Osteoblast (primary cell): ENCODE results near the gene MICALL2. TPM values are rescaled to one million over a fixed set of nuclear protein-coding genes. Genes with fewer than 3 reads are reported as not detected.
A peak's percentile ranks its signal among the peaks of the same experiment; 100 is the strongest.

Experiments used
- DNase-seq: peaks from one replicate; pipeline ENCODE4 v3.0.0; 2011; ENCODE audit warnings: low spot score, mixed read lengths; ENCODE audit not compliant: insufficient read length; ENCODE audit errors: missing footprints
- H2AFZ ChIP-seq: 2 replicates; pipeline ENCODE4 v1.6.0; 2011; ENCODE audit warnings: mild to moderate bottlenecking, low read length
- H3K27ac ChIP-seq: 2 replicates; pipeline ENCODE4 v1.5.1; 2011; ENCODE audit warnings: mild to moderate bottlenecking, low read depth, low read length, moderate library complexity
- H3K27me3 ChIP-seq: 2 replicates; pipeline ENCODE4 v1.6.0; 2012; ENCODE audit warnings: mild to moderate bottlenecking, control low read depth, inconsistent platforms, low read length, moderate library complexity; ENCODE audit not compliant: insufficient read depth
- H3K36me3 ChIP-seq: 2 replicates; pipeline ENCODE4 v1.5.1; 2011; ENCODE audit warnings: mild to moderate bottlenecking, low read length, control low read depth, moderate library complexity; ENCODE audit not compliant: insufficient read depth
- H3K4me1 ChIP-seq: 2 replicates; pipeline ENCODE4 v1.5.1; 2011; ENCODE audit warnings: mild to moderate bottlenecking, low read length, control low read depth, moderate library complexity; ENCODE audit not compliant: insufficient read depth
- H3K4me2 ChIP-seq: 2 replicates; pipeline ENCODE4 v1.6.0; 2011; ENCODE audit warnings: mild to moderate bottlenecking, low read length; ENCODE audit not compliant: insufficient read depth
- H3K4me3 ChIP-seq: fragments of 200-600 bp; sonication (generic); 3 replicates; pipeline ENCODE4 v1.5.1; 2012; ENCODE audit warnings: mild to moderate bottlenecking, low read length, inconsistent platforms; ENCODE audit not compliant: insufficient read depth
- H3K79me2 ChIP-seq: 2 replicates; pipeline ENCODE4 v1.6.0; 2012; ENCODE audit warnings: mild to moderate bottlenecking, low read length, control low read depth, inconsistent platforms; ENCODE audit not compliant: insufficient read depth
- H3K9me3 ChIP-seq: 2 replicates; pipeline ENCODE4 v1.5.1; 2011; ENCODE audit warnings: low read depth, low read length, control low read depth
- H4K20me1 ChIP-seq: 2 replicates; pipeline ENCODE4 v1.6.0; 2012; ENCODE audit warnings: mild to moderate bottlenecking, low read length, control low read depth; ENCODE audit not compliant: insufficient read depth
- total RNA-seq: library from RNA; depleted of rRNA; stranded (reverse); fragments of >200 nt; gene quantifications from 2 replicates; pipeline ENCODE4 v1.2.3, GENCODE V29; 2012
- TF ChIP-seq, protein P1 (sequence below): IDR thresholded peaks from 2 replicates; pipeline ENCODE4 v1.5.1; 2011; ENCODE audit warnings: mild to moderate bottlenecking, low read depth, low read length, moderate library complexity; ENCODE audit errors: extremely low read depth

Gene MICALL2
- total RNA-seq, 1 donor, result 30.4 TPM

DNA sequence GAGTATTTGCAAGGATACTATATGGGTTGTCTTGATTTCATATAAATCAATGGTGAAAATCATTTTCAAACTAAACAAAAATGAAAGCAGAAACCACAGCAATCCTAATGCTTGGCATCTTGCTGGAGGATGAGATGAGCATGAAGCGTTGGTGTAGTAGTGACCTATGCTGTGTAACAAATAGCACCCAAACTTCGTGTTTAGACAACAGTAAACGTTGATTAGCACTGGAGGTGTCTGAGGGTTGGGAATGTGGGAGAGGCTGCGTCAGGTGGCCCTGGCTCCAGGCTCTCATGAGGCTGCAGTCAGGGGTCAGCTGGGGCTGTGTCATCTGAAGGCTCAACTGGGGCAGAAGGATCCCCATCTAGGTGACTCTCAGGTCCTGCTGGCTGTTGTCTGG is 67.8 kb downstream of the MICALL2 start:
- Histone ChIP-seq H3K36me3 (no peaks in the 10 kb centered on the region), H3K27ac (no peak overlapping the region), H2AFZ (no peak overlapping the region), H3K4me2 (no peak overlapping the region), H3K27me3 (peaks cover 49% of the 10 kb centered on the region), H3K79me2 (no peaks in the 10 kb centered on the region), H3K9me3 (peaks cover 10% of the 10 kb centered on the region), H3K4me1 (no peaks in the 10 kb centered on the region), H3K4me3 (no peak overlapping the region), H4K20me1 (no peaks in the 10 kb centered on the region)
- DNase-seq, result peak; percentile 77
- TF ChIP-seq, protein P1, sequence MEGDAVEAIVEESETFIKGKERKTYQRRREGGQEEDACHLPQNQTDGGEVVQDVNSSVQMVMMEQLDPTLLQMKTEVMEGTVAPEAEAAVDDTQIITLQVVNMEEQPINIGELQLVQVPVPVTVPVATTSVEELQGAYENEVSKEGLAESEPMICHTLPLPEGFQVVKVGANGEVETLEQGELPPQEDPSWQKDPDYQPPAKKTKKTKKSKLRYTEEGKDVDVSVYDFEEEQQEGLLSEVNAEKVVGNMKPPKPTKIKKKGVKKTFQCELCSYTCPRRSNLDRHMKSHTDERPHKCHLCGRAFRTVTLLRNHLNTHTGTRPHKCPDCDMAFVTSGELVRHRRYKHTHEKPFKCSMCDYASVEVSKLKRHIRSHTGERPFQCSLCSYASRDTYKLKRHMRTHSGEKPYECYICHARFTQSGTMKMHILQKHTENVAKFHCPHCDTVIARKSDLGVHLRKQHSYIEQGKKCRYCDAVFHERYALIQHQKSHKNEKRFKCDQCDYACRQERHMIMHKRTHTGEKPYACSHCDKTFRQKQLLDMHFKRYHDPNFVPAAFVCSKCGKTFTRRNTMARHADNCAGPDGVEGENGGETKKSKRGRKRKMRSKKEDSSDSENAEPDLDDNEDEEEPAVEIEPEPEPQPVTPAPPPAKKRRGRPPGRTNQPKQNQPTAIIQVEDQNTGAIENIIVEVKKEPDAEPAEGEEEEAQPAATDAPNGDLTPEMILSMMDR, result no peak

DNA sequence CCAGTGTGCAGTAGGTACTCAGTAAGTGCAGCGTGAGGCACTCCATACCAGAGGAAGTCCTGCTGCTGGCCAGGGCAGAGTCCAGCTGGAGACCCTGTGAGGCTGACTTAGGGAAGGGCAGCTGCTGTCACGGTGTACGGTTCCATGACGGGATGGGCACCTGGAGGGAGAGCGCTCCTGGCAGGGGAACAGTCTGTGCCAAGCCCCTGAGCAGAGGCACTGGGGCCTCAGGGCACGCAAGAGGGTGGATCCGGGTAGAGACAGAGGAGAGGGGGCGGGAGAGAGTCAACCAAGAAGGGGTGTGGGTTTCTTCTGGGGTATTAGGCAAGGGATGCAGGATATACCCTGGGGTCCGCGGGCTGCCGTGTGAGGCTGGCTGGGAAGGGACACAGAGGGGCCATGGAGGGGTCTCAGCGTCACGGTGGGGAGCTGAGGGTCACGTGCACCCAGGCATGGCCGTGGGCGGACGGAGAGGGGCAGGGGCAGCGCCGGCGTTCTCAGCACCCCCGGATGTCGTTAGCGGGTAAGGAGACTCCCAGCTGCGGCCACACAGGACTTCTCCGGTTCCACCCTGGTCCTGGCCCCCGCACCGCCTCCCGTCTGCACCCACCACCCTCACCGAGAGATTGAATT is 70.5 kb downstream of the MICALL2 start:
- Histone ChIP-seq H3K36me3 (no peaks in the 10 kb centered on the region), H2AFZ (no peak overlapping the region), H3K4me3 (no peak overlapping the region), H3K27ac (no peak overlapping the region), H3K4me1 (no peaks in the 10 kb centered on the region), H3K9me3 (peaks cover 5% of the 10 kb centered on the region), H3K4me2 (no peak overlapping the region), H3K79me2 (no peaks in the 10 kb centered on the region), H3K27me3 (peaks cover 50% of the 10 kb centered on the region), H4K20me1 (no peaks in the 10 kb centered on the region)
- TF ChIP-seq, protein P1, result no peak
- DNase-seq, result peak; percentile 62

DNA sequence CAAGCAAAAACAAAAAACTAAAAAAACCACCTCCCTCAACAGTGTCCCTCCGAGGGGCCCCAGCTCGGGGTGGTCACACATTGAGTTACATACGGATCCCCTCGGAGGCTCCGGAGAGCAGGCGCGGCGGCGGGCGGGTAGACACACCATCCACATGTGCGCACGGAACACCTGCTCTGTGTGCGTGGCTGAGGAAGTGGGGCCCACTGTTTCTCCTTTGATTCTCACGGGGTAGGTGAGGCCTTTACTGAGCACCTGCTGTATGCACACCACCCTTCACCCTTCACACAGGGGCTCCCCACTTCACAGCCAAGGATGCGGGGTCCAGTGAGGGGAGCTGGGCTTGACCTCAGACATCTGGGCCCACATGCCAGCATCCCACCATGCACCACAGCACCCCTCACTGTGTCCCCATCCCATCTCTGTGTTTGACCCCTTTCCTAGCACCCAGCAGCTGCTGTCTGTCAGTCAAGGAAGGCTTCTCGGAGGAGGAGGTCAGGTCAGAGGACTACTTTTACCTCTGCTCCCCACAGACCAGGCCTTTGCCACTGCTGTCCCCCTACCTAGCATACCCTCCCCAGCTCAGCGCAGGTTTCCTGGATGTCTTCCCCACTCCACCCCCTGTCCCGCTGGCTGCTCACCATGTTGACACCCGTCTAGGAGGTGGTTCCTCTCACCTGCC is 71.1 kb downstream of the MICALL2 start:
- TF ChIP-seq, protein P1, result no peak
- Histone ChIP-seq H3K36me3 (no peaks in the 10 kb centered on the region), H3K79me2 (no peaks in the 10 kb centered on the region), H3K27ac (no peak overlapping the region), H3K27me3 (peaks cover 55% of the 10 kb centered on the region), H3K4me1 (no peaks in the 10 kb centered on the region), H2AFZ (no peak overlapping the region), H3K4me2 (no peak overlapping the region), H3K4me3 (no peak overlapping the region), H4K20me1 (no peaks in the 10 kb centered on the region), H3K9me3 (peaks cover 5% of the 10 kb centered on the region)
- peak; percentile 37 for DNase-seq

DNA sequence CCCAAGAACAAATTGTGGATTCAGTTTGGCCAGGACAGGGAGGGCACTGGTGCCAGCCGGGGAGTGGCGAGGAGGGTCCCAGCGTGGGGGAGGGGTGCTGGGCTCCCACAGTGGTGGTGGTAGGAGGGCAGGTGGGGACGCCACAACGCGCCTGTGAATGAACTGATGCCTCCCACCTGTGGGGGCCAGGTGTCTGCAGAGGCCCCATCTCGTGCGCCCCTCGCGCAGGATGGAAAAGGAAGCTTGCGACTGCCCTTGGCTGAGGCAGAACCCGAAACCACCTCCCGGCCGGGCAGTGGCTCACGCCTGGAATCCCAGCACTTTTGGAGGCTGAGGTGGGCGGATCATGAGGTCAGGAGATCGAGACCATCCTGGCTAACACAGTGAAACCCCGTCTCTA is 72.0 kb downstream of the MICALL2 start:
- Histone ChIP-seq H3K4me3 (no peak overlapping the region), H3K4me2 (no peak overlapping the region), H4K20me1 (no peaks in the 10 kb centered on the region), H3K27me3 (peaks cover 50% of the 10 kb centered on the region), H3K4me1 (no peaks in the 10 kb centered on the region), H3K36me3 (no peaks in the 10 kb centered on the region), H3K27ac (no peak overlapping the region), H3K79me2 (no peaks in the 10 kb centered on the region), H3K9me3 (peaks cover 5% of the 10 kb centered on the region), H2AFZ (no peak overlapping the region)
- TF ChIP-seq, protein P1, result no peak
- DNase-seq, result peak; percentile 64
